ENCODE measurements around the gene TENM4. TPM values are rescaled to one million over a fixed set of nuclear protein-coding genes. Genes with fewer than 3 reads are reported as not detected.

The TENM4 gene
- total and polyA plus RNA-seq, 2 of the 13 experiments (the other 11 are each of a cell fraction or from before 2014, with no cell fraction given): not detected

DNA sequence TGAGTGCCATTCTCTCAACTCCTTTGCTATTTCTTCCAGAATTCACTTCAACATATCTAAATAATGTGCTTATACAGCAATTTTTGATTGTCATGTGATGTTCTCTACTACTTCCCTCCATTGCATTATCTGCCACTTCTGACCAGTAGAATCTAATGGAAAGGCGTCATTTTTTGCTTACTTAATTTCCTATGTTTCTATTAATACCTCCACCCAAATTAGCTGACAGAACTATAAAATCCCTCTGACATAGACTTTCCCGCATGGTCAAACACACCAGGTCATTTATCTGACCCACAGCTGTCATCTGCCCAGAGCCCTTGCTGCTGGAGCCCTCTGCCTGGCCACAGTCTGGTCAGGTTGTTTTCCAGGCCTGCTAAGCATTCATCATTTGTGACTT, 607.6 kb downstream of the TENM4 start:
- WGBS (ENCODE audit: low lambda C conversion rate): 24% methylated on average over 2 of the region's 2 CpGs
- BruUV-seq (replicated peaks): no TSS peak
- Histone ChIP-seq H3K79me2 (ENCODE audit: insufficient read depth, low read length) (no peaks in the 10 kb centered on the region), H2AFZ (ENCODE audit: low read length) (no peak overlapping the region), H3K9ac (ENCODE audit: insufficient read depth, low read depth, low read length) (no peak overlapping the region), H3K4me1 (ENCODE audit: insufficient read depth, low read length) (no peaks in the 10 kb centered on the region), H3K4me2 (ENCODE audit: low read depth, low read length) (no peak overlapping the region), H3K27me3 (ENCODE audit: control insufficient read depth in 1 of 2, insufficient read depth in 2 of 2, low read length in 2 of 2) (no peaks in the 10 kb centered on the region; a peak in 1 of 5 replicates), H4K20me1 (ENCODE audit: insufficient read depth, low read length) (no peaks in the 10 kb centered on the region), H3K27ac (ENCODE audit: extremely low read length, insufficient read depth, low read length) (no peak overlapping the region), H3K4me3 (replicated peaks in 1 of 3; ENCODE audit: insufficient read depth in 1 of 3, low read depth in 2 of 3, low read length in 3 of 3) (no peak overlapping the region), H3K36me3 (replicated peaks in 1 of 2; ENCODE audit: control insufficient read depth in 1 of 2, insufficient read depth in 2 of 2, low read length in 2 of 2) (no peaks in the 10 kb centered on the region), H3K9me3 (ENCODE audit: low read length) (no peaks in the 10 kb centered on the region)
- no peak for DNase-seq (ENCODE audit: low spot score)
- POLR2A ChIA-PET: no interaction called here
- peak; percentile 87 for TF ChIP-seq MAFF (IDR thresholded peaks at IDR 0.05; ENCODE audit: low read depth, low read length)
- TF ChIP-seq ZNF772 (CRISPR knock-in tag; IDR thresholded peaks at IDR 0.05): no peak
- TF ChIP-seq ZNF598 (CRISPR knock-in tag; IDR thresholded peaks at IDR 0.05; ENCODE audit: borderline replicate concordance): no peak
- TF ChIP-seq ERF (CRISPR knock-in tag; IDR thresholded peaks at IDR 0.05): no peak
- TF ChIP-seq KLF13 (CRISPR knock-in tag; IDR thresholded peaks at IDR 0.05): no peak
- no peak for TF ChIP-seq GATAD2A (CRISPR knock-in tag; IDR thresholded peaks at IDR 0.05)
- TF ChIP-seq ZNF7 (CRISPR knock-in tag; IDR thresholded peaks at IDR 0.05): no peak
- no peak for TF ChIP-seq ZFP36 (IDR thresholded peaks at IDR 0.05; ENCODE audit: borderline replicate concordance, low read depth, low read length, partially characterized antibody)
- TF ChIP-seq, protein P1, sequence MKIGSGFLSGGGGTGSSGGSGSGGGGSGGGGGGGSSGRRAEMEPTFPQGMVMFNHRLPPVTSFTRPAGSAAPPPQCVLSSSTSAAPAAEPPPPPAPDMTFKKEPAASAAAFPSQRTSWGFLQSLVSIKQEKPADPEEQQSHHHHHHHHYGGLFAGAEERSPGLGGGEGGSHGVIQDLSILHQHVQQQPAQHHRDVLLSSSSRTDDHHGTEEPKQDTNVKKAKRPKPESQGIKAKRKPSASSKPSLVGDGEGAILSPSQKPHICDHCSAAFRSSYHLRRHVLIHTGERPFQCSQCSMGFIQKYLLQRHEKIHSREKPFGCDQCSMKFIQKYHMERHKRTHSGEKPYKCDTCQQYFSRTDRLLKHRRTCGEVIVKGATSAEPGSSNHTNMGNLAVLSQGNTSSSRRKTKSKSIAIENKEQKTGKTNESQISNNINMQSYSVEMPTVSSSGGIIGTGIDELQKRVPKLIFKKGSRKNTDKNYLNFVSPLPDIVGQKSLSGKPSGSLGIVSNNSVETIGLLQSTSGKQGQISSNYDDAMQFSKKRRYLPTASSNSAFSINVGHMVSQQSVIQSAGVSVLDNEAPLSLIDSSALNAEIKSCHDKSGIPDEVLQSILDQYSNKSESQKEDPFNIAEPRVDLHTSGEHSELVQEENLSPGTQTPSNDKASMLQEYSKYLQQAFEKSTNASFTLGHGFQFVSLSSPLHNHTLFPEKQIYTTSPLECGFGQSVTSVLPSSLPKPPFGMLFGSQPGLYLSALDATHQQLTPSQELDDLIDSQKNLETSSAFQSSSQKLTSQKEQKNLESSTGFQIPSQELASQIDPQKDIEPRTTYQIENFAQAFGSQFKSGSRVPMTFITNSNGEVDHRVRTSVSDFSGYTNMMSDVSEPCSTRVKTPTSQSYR (CRISPR knock-in tag; IDR thresholded peaks at IDR 0.05; ENCODE audit: borderline replicate concordance): no peak
- TF ChIP-seq MAFK (conservative IDR thresholded peaks at IDR 0.05 in 1 of 2, IDR thresholded peaks at IDR 0.05 in 1 of 2; ENCODE audit: low read length in 2 of 2): peak; percentile 84 to 91
- no peak for TF ChIP-seq SRSF4 (IDR thresholded peaks at IDR 0.05; ENCODE audit: low read depth, low read length, poor library complexity, severe bottlenecking)
- intact Hi-C loops (cut with micrococcal nuclease; ENCODE audit: unreplicated experiment): no loop called here
- ATAC-seq: no peak
- no peak for FAIRE-seq
- CTCF ChIA-PET (ENCODE audit: low intra/inter-chr PET ratio, low total read pairs): no interaction called here
- in situ Hi-C loops (cut with HindIII; ENCODE audit: extremely low pct_ligation_motif_present, low pct_unique_long_range_greater_than_20kb): no loop called here

Measured in HepG2 (cell line).